CD4-positive, alpha-beta T cell treated with Interleukin-17A for 1 hour (primary cell): Measurements from ENCODE around the gene CYP2J2.
"Not testable (repeated sequence)": the region's sequence is repeated elsewhere in the genome, so short reads cannot be mapped to it uniquely, and the experiment has no call there.

Experiments
- DNase-seq: peaks from one replicate; pipeline ENCODE4 v3.0.0-alpha.2; 2020

CYP2J2 gene

DNA sequence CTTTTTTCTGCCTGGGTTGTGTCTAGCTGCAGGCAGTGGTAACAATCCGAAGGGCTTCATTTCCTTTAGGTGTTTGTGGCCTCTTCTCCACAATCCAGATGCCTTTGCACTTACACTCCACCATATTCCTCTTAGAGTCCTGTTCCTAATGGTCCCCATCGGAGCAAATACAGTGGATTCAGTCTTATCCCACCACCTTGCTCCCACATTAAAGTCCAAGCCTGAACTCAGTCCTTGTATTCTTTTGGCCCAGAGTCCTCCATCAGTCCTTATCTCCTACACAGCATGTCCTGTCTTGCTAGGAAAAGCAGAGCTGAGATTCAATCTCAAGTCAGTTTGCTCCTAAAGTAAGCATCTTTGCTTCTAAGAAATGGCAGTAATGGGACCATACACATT is 8.8 kb downstream of the CYP2J2 start:
- no peak for DNase-seq

DNA sequence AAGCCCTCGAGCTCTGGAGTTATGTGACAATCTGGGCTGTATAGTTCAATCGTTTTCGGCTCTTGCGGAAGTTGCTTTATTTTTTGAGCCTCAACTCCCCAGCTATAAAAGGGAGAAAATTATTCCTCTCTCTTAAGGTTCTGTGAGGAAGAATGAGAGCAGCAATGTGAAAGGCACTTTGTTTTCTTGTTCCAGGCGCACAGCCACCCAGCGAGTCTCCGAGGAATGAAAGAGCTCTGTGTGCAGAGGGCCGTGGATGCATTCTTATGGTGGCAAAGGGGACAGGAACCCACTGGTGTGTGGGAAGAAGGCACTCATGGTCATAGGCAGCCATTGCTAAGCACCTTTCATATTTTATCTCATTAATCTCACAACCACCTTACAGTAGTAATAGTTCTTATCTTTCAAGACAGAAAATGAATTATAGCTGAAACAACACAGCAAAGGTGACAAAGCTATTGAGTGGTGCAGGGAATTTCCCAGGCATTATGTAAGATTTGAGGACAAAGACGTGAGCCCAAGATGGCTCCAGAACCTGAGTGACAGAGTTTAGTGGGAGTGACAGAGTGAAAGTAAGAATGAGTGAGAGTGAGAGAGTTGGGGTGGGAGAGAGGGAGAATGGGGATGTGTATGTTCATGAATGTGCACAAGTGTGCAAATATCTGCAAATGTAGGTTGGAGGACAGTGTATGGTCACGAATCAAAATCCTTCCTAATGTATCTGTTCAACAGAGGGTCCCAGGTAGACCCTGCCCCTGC is 9.4 kb downstream of the CYP2J2 start:
- DNase-seq: no peak

DNA sequence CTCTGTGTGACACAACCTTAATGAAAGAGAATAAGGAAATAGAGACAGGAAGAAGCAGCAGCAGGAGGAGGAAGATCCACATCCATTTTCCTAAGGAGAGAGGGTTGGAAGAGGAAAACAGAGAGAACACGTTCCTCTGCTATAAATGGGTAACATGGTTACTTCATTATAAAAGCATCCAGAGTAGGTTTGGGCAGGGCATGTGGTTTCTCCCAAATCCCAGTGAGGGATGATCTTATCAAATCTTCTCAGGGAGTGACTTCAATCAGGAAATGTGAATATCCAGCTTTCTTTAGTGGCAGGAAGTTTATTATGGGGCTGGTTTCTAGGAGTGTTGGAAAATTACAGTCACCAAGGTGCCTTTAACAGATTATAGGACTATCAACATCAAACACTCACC is 11.1 kb downstream of the CYP2J2 start:
- no peak for DNase-seq

DNA sequence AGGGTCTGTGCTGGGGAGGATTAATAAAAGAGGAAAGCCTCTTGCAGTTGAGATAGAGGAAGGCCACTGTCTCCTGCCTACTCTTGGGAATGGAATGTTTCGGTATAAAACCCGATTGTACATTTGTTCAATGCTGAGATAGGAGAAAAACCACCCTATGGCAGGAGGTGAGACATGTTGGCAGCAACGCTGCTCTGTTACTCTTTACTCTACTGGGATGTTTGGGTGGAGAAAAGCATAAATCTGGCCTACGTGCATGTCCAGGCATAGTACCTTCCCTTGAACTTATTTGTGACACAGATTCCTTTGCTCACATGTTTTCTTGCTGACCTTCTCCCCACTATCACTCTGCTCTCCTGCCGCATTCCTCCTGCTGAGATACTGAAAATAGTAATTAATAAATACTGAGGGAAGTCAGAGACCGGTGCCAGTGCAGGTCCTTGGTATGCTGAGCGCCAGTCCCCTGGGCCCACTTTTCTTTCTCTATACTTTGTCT is 11.7 kb downstream of the CYP2J2 start:
- DNase-seq: not testable (repeated sequence)

DNA sequence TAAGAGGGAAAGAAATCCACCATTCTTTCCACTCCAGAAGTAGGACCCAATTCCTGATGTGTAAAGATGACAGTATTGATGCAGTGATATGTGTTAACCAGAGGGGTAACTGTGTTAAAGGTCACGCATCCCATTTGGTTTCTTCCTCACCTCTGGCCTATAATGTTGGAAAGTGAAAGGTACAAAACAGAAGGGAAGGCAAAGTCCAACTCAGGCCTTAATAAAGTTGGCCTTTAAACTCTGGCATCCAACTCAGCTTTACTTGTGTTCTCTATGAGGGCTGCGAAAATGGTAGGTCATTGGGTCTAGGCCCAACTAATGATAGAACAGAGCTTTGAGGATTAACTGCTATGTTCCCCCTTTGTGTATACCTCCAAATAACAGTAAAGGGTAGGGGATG is 17.9 kb downstream of the CYP2J2 start:
- no peak for DNase-seq

DNA sequence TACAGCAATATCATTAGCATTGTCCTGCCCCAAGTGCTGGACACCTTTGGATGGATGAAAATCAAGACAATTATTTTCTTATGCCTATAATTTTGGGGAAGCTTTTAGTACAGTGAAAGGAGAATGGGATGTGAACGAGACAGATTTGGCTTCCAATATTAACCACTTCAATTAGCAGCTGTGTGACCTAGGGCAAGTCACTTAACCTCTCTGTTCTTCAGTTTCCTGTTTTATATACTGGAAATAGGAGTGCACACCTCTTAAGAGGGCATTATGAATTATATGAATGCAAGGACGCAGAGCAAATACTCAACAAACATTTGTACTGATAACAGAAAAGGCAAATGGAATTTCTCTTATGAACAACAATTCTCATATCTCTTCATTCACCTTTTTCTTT is 18.5 kb downstream of the CYP2J2 start:
- DNase-seq: no peak

DNA sequence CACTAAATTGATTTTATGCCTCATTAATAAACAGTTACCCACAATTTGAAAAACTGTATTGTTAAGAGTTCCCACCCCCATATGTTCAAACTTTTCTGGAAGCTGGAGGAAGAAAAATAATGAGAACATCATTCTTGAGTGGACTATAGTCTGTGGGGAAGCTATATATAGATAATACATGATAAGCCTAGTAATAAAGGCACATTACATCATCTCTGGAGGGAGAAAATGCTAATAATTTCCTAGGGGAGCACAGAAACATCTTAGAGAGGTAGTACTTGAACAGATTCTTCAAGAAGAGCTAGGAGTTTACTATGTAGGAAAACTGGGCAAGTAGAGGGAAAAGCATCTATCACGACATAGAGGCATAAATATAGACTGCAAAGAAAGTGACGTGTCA is 19.6 kb downstream of the CYP2J2 start:
- DNase-seq: no peak

DNA sequence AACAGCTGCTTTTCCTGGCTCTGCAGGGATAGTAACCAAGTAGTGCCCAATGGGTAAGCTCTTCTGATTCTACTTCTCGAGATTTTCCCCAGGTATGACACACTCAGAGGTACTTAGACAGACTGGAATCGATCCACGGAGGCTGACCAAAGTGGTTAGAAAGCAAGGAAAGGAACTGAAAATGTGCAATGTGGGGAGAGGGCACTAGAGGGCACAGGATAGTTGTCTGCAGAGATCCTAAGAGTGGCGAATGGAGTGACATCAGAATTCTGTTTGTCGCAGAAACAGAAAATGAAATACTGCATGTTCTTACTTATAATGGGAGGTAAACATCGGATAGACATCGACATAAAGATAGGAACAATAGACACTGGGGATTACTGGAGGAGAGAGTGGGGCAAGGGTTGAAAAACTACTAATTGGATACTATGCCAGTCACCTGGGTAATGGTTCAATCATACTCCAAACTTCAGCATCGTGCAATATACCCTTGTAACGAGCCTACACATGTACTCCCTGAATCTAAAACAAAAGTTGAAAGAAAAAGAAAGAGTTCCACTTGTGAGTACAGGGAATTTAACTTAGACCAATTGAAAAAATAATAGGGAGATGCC is 23.3 kb downstream of the CYP2J2 start:
- DNase-seq: peak; percentile 7

DNA sequence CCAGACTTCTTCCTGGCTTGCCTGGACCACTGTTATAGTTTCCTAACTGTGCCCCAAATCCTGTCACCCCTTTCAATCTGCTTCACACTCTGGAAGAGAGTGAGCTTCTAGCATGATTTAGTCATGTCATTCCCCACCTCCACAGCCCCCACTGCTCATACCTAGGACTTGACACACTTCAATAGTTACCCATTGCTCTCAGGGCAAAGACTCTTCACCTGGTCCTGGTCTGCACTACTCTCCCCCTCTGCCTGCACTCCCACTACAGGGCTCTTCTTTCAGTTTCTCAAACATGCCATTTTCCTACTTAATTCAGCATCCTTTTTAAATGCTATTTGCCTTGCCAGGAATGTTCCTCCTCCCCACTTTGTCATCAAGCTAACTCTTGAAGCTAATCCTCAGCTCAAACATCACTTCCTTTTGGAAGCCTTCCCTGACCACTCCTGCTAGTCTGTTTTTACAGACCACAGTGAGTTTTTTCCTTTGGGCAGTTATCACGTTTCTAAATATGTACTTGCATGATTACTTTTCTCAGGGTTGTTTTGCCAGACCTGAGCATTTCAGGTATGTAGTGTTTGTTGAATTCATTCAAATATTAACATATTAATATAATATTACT is 24.7 kb downstream of the CYP2J2 start:
- no peak for DNase-seq

DNA sequence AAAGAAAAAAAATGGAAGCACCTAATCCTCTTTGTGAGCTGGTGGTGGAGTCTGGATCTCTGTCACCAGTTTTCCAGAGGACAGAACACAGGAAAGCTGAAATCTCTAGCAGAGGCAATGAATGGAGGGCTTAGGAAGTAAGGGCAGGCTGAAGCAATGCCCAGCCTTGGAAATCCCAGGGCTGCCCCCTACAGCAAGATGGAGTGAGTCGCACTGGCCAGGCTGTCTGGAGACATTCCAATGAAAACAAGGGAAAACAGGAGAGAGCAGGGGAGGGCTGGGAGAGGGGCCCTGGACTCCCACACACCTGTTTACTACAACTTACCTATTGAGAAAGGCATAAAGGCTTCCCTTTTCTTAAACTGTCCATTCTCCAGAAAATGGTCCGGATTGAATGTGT is 25.9 kb downstream of the CYP2J2 start:
- no peak for DNase-seq

DNA sequence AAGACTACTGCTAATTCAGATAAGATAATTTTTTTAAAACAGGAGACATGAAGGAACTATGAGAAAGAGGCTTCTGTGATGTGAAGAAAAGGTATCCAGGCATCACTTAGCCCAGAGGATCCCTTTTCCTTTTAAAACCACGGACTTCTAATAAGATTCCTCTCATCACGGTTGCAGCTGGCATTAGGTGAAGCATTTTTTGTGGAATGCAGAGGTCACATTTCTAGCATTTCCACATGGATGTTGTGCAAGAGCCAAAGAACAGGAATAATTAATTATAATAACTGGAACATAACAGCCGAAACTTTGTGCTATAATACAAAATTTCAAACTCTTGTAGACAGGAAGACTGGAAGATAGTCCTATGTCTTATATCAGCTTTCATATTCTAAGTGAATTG is 27.6 kb downstream of the CYP2J2 start:
- no peak for DNase-seq

DNA sequence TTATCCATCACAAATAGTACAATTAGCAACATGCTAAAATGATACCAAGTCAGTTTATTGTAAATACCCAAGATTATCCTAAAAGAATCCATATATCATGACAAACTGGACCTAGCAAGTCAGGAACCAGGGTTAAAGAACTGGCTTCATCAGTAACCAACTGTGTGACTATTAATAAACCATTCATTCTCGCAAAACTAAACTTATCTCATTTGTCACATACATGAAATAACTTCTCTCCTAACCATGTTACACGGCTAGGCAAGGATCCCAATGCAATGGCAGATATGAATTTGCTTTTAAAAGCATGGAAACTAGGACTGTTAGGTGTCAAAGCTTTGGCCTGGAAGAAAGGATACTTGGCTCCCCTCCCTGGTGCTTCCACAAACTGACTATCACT is 29.4 kb downstream of the CYP2J2 start:
- no peak for DNase-seq

DNA sequence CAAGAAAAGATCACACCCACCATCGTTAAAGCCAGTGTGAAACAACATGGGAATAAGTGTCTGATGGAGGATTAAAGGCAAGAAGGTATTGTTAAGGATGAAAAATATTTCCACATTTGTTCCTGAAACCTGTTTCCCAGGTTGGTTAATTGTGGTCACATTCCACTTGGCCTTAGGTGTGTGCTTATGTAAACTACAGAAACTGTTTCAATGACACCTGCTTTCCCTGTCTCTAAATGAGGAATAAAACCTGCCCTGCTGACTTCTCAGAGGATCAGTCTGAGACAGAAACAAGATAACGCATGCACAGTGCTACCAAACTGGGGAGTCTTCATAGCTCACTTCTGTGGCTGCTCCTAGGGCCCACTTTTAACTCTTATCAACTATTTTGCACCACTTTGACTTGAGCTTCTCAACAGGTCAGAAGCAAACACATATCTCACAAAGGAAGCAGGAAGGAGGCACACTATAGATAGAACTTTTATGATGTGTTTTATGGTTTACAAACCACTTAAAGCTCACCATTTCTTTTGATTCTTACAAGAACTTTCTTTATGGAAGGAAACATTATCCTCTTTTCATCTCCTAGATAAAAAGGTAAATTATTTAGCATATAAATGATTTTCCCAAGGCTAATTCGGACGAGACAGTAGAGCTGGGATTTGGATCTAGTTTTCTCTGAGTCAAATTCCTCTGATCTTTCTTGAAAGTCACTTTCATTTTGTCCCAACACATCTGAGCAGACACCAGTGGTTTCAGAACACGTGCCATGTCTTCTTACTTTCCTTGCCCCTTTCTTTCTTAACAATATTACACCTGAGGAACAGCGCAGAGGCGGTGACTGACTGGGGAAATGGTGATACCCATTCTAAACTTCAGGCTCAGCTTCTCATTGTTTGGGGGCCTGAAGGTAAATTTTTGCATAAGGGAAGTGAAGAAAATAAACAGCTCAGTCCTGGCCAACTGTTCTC is 33.4 kb downstream of the CYP2J2 start:
- no peak for DNase-seq

DNA sequence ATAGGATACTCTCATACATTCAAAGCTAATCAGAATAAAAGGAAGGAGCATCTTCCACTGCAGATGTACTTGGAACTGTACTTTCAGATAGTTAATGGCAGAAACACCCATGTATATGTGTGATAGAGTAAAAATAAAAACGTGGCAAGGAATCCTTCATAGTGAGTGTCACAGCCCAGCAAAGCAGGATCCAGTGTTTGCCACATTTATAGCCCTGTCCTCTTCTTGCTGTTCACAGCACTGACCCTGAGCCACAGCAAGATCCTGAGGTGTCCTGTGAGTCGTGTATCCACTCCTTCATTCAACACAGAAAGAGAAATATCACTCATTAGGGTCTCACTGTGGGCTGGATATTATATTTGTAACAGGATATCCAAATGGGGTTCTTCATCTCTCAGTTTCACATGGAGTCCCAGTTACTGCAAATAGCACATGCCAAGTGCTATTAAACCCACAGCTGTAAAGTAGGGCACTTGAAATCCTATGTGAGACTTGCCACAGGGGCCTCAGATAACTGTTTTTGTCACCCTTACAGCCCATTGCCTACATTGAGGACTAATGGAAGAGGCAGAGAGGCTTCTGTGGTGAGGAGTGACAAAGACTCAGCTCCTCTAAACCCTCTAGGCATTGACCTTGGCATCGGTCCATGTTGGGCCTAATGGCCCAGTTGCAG is 41.3 kb downstream of the CYP2J2 start:
- DNase-seq: no peak

DNA sequence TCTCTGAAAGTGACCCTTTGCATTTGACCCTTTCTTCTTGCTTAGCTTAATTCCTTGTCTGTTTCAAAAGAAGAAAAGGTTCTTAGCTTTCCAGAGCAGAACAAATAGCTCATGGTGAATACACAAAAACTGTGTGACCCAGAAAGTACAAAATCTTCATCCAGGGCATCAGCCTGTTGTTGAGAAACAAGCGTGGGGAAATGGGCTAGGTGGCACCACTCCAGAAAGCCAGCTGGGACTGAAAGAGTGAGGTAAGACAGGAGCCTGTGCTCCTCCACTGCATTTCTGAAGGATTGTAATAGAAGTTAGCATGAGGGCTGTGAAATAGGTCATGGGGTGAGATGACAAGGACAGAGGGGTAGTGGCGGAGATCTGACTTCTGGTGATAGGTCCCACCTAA is 45.8 kb downstream of the CYP2J2 start:
- DNase-seq: no peak

DNA sequence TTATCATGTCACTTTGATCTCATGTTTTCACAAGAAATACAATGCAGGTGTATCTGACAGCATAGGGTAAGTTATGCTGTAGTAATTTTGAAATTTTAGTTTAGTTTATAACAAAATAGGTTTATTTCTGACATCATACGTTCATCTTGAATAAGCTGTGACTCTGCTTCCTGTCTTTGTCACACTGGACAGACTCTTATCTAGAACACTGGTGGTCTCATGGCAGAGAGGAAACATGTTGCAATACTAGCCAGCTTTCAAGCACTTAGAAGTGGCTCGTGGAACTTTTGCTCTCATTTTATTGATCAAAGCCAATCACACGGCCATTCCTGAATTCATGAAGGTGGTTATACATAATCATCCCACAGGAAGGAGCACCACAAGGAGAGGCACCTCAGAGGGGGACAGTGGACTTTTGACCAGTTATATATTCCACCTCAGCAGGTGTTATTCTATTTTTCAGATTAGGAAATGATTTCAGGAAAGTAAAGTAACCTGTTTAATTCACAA is 46.5 kb downstream of the CYP2J2 start:
- DNase-seq: no peak

DNA sequence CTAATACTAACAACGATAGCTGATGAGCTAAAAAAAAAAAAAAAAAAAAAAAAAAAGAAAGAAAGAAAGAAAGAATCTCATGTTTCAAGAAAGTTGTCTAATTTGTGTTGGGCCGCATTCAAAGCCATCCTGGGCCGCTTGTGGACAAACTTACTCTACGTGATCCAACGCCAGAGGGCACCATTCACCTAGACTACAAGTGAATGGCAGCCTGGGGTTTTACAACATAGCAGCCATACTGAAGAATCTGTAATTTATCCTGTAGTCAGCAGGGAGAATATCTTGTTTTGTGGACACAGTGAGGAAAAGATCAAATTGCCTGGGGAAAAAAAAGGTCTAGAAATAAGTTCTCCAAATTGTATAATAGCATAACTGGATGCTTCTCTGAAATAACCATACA is 47.0 kb downstream of the CYP2J2 start:
- peak; percentile 29 for DNase-seq

DNA sequence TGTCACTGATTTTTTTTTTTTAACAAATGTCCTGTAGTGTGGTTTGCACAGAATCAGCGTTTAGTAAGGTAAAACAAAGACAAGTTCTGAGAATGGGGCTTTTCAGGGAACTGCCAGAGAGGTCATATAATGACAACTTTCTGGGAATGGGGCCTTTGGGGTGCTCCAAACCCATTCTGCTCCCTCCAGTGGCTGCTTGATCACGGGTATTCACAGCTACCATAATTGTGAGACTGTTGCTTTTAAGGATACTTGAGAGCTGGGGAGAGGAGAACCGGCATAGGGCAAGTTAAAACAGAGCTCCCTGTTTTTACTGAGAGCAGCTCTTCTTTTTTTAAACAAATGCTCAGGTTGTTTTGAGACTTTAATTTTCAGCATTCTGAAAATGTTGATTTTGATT is 48.2 kb downstream of the CYP2J2 start:
- DNase-seq: no peak

DNA sequence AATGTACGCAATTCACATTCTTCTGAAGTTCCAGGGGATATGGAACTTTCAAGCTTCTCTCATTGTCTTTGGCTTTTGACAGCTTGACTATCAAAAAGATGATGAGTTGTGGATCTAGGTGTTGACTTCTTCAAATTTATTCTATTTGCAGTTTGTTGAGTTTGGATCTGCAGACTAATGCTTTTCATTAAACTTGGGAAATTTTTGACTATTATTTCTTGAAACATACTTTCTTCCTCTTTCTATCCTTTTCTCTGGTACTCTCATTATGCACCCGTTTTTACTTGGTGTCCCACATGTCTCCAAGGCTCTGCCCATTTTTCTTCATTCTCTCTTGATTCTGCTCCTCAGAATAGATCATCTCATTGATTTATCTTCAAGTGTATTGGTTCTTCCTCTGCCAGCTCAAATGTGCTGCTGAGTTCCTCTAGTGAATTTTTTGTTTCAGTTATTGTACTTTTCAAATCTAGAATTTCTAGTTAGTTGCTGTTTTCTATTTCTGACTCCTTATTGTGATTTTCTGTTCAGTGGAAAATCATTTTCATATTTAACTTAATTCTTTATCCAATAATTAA is 49.4 kb downstream of the CYP2J2 start:
- no peak for DNase-seq

DNA sequence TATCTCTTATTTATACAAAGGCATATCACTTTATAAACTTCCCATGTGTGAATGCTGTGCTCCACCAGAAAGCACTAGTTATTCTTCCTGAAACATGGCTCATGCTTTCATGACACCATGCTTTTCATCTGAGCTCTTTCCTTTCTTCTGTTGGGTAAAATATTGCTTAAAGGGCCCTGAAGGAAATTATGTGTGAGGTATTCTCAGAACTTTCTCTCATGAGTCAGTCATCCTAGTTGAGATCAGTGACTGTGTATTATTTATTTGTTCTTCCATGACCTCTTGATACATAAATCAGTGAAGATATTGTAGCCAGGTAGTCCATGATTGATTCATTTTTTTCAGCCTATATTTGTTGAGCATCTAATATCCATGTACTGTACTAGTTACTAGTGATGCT is 54.8 kb downstream of the CYP2J2 start:
- no peak for DNase-seq

DNA sequence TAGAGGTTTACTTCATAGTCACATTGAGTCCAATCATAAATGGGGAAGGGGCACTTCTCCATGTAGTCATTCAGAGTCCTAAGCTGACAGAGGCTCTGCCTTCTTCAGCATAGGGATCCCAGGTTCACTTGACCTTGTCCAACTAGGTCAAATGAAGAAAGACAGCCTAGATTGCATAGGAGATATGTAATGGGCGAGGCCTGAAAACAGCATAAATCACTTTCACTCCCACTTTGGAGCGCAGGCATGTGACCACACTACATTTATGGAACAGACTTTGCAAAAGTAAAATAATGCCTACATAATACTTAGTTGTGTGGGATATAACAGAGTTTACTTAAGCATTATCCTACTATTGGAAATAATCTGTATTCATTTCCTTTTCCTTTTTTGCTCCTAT is 60.1 kb downstream of the CYP2J2 start:
- DNase-seq: no peak
